HG03565 (cell line): ENCODE data around the gene FBLN5.

Experiments used
- ATAC-seq: cut with Tn5 transposase; IDR thresholded peaks from one replicate; pipeline ENCODE4 v1.9.1; 2021; ENCODE audit warnings: mild to moderate bottlenecking, moderate library complexity; ENCODE audit not compliant: unreplicated experiment

Gene FBLN5

DNA sequence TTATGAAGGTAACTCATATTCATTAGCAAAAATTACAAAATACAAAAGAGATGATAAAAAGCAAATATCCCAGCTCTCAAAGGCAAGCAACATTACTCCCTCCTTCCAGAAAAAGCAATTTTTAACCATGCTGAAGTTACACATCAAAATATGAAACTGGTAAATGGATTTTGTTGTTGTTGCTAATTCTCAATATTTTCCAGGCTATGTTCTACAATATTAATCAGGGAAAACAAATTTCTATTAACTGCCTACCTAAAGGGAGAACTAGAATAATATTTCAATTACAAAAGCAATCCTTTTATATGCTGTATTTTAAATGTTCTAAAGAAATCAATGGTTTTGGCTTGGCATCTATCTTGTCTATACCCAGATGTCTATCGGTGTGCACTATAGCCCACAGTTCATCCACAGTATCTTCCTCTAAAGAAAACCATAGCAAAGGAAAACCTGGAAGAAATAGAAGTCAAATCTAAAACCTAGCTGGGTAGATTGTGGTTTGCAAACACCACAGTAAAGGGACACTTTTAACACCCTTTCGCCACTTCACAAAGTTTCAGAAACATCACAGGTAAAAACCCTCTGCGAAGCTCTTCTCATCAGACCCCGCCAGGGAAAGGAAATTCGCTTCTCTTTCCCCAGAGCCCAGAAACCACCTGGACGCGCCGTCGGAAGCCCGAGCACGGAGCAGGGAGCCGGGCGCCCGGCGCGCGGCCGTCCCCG lies 112.1 kb downstream of the FBLN5 start:
- ATAC-seq = no peak

DNA sequence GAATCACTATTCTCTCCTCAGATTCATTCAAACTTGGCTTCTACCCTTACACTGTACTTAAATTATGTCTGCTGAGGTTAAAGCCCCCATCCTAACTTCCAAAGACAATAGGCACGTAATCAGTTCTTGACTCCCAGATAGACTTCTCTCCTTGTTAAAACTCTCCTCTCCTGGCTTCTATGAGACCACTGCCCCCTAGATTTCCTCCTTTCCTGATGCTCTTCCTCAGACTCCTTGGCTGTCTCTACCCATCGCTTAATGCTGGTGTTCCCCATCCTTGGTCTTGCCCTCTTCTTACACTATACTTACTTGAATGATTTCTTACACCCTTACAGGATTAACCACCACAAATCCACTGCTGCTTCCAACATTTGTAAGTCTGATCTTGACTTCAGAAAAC lies 112.9 kb downstream of the FBLN5 start:
- no peak for ATAC-seq

DNA sequence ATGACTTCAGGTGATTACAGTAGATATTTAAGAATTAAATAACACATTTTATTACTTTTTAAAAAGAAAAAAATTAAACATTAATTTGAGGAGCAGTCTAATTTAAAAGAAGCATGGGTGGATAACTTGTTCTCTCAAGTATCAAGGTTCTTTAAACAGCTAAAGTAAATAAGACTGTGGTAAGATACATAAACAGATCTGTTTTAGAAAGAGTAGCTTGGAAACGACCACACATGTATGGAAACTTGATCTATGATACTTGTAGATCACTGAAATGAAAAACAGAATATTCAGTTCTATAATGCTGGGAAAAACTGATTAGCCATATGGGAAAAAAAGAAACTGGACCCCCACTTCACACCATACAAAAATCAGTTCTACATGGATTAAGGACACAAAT lies 116.2 kb downstream of the FBLN5 start:
- no peak for ATAC-seq

DNA sequence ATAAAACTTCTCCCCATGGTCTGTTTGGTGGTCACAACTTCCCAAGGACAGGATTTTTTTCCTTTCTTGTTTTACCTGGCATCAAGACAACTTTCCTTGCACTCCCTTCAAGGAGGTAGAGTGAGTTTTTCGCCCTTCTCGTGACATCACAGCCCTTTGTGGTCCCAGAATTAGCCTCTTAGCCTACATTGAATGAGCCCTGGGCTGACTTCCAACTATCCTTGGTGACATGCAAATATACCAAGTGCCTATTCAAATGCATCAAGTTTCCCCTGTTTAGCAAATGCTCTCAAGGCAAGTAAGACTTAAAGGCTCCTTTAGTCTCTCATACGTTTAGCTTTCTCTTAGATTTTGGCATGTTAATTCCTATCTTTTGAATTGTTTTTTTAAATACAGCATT lies 116.7 kb downstream of the FBLN5 start:
- ATAC-seq = peak; percentile 79

DNA sequence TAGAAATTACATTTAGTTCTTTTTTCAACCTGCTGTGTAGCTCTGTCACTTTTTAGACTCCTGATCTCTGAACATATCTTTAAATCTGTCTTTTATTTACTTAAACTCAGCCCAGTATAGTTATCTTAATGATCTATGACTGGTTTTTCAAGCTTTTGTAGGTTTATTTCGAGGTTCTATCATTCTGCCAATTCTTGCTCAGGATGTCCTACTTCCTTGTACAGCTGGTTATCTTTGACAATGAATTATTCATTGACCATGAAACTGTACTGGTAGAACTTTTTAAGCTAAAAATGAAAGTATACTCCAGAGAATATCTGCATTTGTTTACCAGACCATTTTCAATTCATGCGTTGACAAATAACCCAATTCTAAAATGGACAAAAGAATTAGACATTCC lies 118.0 kb downstream of the FBLN5 start:
- no peak for ATAC-seq

DNA sequence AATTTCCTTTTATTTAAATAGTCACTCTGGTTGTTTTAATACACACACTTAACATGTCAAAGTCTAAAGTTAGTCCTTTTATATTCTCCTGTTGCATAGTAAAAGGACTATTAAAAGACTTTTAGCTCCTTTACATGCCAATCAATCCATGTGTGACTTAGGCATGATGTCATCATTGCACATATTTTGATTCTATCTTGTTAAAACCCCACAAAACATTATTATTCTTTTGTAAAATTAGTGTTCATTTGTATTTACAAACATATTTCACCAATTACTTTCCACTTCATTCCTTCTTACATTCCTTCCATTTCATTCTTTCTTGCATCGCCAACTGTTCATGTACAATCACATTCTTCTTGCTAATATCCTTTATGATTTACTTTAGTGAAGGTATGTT lies 119.7 kb downstream of the FBLN5 start:
- ATAC-seq = no peak
